Measurements from ENCODE around the gene ASXL2.

DNA sequence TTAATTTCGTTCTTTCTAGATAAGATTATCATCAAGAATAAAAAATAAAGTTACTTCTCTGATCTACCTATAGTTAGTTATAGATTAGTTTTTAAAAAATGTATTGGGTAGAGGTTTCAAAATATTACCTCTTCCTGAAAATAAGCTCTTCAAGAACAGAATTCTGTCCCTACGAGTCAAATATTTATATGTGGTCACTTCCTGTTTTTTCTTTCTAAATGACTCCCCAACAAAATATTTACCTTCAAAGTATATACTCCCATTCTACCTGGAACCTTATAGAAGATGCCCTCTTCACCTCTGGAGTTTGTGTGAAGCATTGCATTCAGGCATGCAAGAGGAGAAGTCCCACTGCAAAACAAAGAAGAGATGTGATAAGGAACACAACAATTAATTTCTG is 72.3 kb downstream of the ASXL2 start:
- TF ChIP-seq ZNF530 (CRISPR knock-in tag; IDR thresholded peaks at IDR 0.05; ENCODE audit: low read depth), result no peak
- TF ChIP-seq NFKBIZ (CRISPR knock-in tag; IDR thresholded peaks at IDR 0.05), result no peak
- TF ChIP-seq, protein P1, sequence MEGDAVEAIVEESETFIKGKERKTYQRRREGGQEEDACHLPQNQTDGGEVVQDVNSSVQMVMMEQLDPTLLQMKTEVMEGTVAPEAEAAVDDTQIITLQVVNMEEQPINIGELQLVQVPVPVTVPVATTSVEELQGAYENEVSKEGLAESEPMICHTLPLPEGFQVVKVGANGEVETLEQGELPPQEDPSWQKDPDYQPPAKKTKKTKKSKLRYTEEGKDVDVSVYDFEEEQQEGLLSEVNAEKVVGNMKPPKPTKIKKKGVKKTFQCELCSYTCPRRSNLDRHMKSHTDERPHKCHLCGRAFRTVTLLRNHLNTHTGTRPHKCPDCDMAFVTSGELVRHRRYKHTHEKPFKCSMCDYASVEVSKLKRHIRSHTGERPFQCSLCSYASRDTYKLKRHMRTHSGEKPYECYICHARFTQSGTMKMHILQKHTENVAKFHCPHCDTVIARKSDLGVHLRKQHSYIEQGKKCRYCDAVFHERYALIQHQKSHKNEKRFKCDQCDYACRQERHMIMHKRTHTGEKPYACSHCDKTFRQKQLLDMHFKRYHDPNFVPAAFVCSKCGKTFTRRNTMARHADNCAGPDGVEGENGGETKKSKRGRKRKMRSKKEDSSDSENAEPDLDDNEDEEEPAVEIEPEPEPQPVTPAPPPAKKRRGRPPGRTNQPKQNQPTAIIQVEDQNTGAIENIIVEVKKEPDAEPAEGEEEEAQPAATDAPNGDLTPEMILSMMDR (CRISPR knock-in tag; IDR thresholded peaks at IDR 0.05), result no peak
- no peak for TF ChIP-seq CEBPB (IDR thresholded peaks at IDR 0.05; ENCODE audit: borderline replicate concordance, low read depth, low read length)
- TF ChIP-seq RAD21 (CRISPR knock-in tag; IDR thresholded peaks at IDR 0.05), result no peak
- TF ChIP-seq, protein P2, sequence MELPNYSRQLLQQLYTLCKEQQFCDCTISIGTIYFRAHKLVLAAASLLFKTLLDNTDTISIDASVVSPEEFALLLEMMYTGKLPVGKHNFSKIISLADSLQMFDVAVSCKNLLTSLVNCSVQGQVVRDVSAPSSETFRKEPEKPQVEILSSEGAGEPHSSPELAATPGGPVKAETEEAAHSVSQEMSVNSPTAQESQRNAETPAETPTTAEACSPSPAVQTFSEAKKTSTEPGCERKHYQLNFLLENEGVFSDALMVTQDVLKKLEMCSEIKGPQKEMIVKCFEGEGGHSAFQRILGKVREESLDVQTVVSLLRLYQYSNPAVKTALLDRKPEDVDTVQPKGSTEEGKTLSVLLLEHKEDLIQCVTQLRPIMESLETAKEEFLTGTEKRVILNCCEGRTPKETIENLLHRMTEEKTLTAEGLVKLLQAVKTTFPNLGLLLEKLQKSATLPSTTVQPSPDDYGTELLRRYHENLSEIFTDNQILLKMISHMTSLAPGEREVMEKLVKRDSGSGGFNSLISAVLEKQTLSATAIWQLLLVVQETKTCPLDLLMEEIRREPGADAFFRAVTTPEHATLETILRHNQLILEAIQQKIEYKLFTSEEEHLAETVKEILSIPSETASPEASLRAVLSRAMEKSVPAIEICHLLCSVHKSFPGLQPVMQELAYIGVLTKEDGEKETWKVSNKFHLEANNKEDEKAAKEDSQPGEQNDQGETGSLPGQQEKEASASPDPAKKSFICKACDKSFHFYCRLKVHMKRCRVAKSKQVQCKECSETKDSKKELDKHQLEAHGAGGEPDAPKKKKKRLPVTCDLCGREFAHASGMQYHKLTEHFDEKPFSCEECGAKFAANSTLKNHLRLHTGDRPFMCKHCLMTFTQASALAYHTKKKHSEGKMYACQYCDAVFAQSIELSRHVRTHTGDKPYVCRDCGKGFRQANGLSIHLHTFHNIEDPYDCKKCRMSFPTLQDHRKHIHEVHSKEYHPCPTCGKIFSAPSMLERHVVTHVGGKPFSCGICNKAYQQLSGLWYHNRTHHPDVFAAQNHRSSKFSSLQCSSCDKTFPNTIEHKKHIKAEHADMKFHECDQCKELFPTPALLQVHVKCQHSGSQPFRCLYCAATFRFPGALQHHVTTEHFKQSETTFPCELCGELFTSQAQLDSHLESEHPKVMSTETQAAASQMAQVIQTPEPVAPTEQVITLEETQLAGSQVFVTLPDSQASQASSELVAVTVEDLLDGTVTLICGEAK (IDR thresholded peaks at IDR 0.05), result no peak
- TF ChIP-seq, protein P2 (CRISPR knock-in tag; IDR thresholded peaks at IDR 0.05), result no peak
- TF ChIP-seq MTA3 (CRISPR knock-in tag; IDR thresholded peaks at IDR 0.05), result no peak
- TF ChIP-seq, protein P3, sequence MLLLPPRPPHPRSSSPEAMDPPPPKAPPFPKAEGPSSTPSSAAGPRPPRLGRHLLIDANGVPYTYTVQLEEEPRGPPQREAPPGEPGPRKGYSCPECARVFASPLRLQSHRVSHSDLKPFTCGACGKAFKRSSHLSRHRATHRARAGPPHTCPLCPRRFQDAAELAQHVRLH (CRISPR knock-in tag; IDR thresholded peaks at IDR 0.05; ENCODE audit: borderline replicate concordance, low read depth), result no peak
- no peak for TF ChIP-seq SP1 (IDR thresholded peaks at IDR 0.05)
- no peak for TF ChIP-seq SP1 (CRISPR knock-in tag; IDR thresholded peaks at IDR 0.05)
- no peak for TF ChIP-seq ZNF558 (CRISPR knock-in tag; IDR thresholded peaks at IDR 0.05; ENCODE audit: borderline replicate concordance)
- TF ChIP-seq, protein P4, sequence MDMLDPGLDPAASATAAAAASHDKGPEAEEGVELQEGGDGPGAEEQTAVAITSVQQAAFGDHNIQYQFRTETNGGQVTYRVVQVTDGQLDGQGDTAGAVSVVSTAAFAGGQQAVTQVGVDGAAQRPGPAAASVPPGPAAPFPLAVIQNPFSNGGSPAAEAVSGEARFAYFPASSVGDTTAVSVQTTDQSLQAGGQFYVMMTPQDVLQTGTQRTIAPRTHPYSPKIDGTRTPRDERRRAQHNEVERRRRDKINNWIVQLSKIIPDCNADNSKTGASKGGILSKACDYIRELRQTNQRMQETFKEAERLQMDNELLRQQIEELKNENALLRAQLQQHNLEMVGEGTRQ (IDR thresholded peaks at IDR 0.05; ENCODE audit: low read depth, low read length), result no peak
- TF ChIP-seq, protein P4 (CRISPR knock-in tag; IDR thresholded peaks at IDR 0.05; ENCODE audit: borderline replicate concordance), result no peak
- TF ChIP-seq, protein P5, sequence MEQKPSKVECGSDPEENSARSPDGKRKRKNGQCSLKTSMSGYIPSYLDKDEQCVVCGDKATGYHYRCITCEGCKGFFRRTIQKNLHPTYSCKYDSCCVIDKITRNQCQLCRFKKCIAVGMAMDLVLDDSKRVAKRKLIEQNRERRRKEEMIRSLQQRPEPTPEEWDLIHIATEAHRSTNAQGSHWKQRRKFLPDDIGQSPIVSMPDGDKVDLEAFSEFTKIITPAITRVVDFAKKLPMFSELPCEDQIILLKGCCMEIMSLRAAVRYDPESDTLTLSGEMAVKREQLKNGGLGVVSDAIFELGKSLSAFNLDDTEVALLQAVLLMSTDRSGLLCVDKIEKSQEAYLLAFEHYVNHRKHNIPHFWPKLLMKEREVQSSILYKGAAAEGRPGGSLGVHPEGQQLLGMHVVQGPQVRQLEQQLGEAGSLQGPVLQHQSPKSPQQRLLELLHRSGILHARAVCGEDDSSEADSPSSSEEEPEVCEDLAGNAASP (CRISPR knock-in tag; IDR thresholded peaks at IDR 0.05; ENCODE audit: borderline replicate concordance), result no peak
- TF ChIP-seq EZH2 (conservative IDR thresholded peaks at IDR 0.05; ENCODE audit: low read depth, low read length), result no peak
- no peak for TF ChIP-seq SOX13 (IDR thresholded peaks at IDR 0.05)
- no peak for TF ChIP-seq SOX13 (CRISPR knock-in tag; conservative IDR thresholded peaks at IDR 0.05 in 1 of 2, IDR thresholded peaks at IDR 0.05 in 1 of 2)
